ENCODE results near the gene RPP30. TPM values are rescaled to one million over a fixed set of nuclear protein-coding genes. Genes with fewer than 3 reads are reported as not detected.

The RPP30 gene
- total RNA-seq, 1 donor from 2014 or later, result 85.5 TPM

DNA sequence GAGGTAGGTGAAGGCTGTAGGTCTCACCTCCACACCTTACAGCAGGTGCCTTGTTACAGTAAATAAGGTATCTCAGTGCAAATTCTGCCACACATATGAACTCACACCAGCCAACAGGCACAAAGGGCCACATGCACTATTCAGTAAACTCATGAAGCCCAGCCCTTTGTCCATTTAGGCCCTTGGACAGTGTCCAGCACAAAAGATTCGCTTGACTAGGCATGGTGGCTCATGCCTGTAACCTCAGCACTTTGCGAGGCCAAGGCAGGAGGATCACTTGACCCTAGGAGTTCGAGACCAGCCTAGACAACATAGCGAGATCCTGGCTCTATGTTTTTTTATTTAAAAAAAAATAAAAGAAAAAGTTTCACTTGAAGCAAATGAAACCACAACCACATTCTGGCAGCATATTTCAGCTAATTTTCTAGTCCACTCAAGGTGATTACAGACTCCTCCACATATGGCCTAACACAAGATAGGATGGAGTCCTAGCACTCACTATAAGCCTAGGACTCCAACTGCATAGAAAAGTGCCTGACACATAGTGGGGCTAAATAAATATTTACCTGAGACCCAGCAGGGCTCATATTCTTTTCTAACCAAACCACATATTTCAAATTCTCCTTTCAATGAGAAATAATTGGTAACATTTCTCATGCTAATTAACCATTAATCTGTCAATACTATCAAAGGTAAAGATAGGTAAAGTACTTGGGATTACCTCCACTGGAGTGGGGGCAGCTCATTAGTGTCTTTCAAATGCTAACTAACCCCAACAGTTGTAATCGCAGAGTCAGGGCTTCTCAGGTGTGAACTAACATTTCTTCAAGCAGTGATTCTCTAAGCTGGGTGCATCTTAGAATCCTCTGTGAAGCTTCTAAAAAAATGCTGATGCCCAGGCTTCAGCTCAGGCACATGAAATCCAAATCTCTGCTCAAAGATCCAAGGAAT, 53.6 kb downstream of the RPP30 start:
- DNase-seq (ENCODE audit: low spot score), result no peak
- peaks cover 2% of the 10 kb centered on the region for H3K27me3 Mint-ChIP-seq (ENCODE audit: insufficient read depth, low read depth)
- peaks cover 35% of the 10 kb centered on the region for H3F3A ChIP-seq (ENCODE audit: low read depth)
- no peak overlapping the region for H3K4me2 ChIP-seq
- no peak for TF ChIP-seq EZH2 (IDR thresholded peaks at IDR 0.05)
- TF ChIP-seq EZH2phosphoT487 (IDR thresholded peaks at IDR 0.05), result no peak
- TF ChIP-seq, protein P1, sequence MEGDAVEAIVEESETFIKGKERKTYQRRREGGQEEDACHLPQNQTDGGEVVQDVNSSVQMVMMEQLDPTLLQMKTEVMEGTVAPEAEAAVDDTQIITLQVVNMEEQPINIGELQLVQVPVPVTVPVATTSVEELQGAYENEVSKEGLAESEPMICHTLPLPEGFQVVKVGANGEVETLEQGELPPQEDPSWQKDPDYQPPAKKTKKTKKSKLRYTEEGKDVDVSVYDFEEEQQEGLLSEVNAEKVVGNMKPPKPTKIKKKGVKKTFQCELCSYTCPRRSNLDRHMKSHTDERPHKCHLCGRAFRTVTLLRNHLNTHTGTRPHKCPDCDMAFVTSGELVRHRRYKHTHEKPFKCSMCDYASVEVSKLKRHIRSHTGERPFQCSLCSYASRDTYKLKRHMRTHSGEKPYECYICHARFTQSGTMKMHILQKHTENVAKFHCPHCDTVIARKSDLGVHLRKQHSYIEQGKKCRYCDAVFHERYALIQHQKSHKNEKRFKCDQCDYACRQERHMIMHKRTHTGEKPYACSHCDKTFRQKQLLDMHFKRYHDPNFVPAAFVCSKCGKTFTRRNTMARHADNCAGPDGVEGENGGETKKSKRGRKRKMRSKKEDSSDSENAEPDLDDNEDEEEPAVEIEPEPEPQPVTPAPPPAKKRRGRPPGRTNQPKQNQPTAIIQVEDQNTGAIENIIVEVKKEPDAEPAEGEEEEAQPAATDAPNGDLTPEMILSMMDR (IDR thresholded peaks at IDR 0.05), result no peak
- H3K9ac ChIP-seq, result no peak overlapping the region
- H3K27me3 ChIP-seq, result no peaks in the 10 kb centered on the region
- H3K4me3 ChIP-seq, result no peak overlapping the region
- no peaks in the 10 kb centered on the region for H3K9me3 ChIP-seq (ENCODE audit: low read depth)
- H3K27ac Mint-ChIP-seq, result no peak overlapping the region
- no peaks in the 10 kb centered on the region for H3K79me2 ChIP-seq (ENCODE audit: low read depth)
- H4K20me1 ChIP-seq (ENCODE audit: low read depth), result no peaks in the 10 kb centered on the region
- peaks cover 33% of the 10 kb centered on the region for H3K4me1 ChIP-seq
- no peak overlapping the region for H3K4me3 Mint-ChIP-seq
- H3K36me3 Mint-ChIP-seq, result no peaks in the 10 kb centered on the region
- H2AFZ ChIP-seq (replicated peaks), result no peak overlapping the region
- H3K27ac ChIP-seq, result no peak overlapping the region
- H3K9me3 Mint-ChIP-seq, result no peaks in the 10 kb centered on the region
- H3K4me1 Mint-ChIP-seq, result peaks cover 20% of the 10 kb centered on the region
- H3K36me3 ChIP-seq, result no peaks in the 10 kb centered on the region

DNA sequence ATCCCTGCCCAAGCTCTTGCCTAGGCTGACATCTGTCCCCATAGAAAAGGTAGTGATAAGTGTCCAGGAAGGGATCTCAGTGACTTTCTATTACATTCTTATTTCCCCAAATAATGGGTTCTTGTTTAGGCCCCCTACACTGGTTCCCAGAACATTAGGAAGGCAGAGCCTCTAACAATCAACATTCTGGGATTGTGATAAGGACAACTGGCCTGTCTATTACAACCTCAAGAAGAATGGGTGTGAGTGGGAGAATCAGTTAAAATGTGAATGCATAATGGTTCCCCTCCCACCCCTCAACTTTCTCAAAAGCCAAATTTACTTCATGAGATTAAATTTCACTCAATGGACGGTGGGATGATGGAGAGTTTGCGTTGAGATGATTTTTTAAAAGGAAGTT, 55.5 kb downstream of the RPP30 start:
- Mint-ChIP-seq H3K27me3 (ENCODE audit: insufficient read depth, low read depth) (peaks cover 2% of the 10 kb centered on the region), H3K36me3 (no peaks in the 10 kb centered on the region), H3K27ac (no peak overlapping the region), H3K9me3 (no peaks in the 10 kb centered on the region), H3K4me1 (peaks cover 24% of the 10 kb centered on the region), H3K4me3 (no peak overlapping the region)
- H3K4me2 ChIP-seq, result no peak overlapping the region
- no peaks in the 10 kb centered on the region for H3K36me3 ChIP-seq
- H3K27ac ChIP-seq, result no peak overlapping the region
- H3F3A ChIP-seq (ENCODE audit: low read depth), result peaks cover 50% of the 10 kb centered on the region
- H3K79me2 ChIP-seq (ENCODE audit: low read depth), result no peaks in the 10 kb centered on the region
- TF ChIP-seq EZH2phosphoT487 (IDR thresholded peaks at IDR 0.05) (no peak), EZH2 (IDR thresholded peaks at IDR 0.05) (no peak)
- TF ChIP-seq, protein P1 (IDR thresholded peaks at IDR 0.05), result no peak
- no peak overlapping the region for H3K9ac ChIP-seq
- no peaks in the 10 kb centered on the region for H4K20me1 ChIP-seq (ENCODE audit: low read depth)
- H3K4me1 ChIP-seq, result peaks cover 37% of the 10 kb centered on the region
- no peak overlapping the region for H3K4me3 ChIP-seq
- H3K27me3 ChIP-seq, result no peaks in the 10 kb centered on the region
- no peak for DNase-seq (ENCODE audit: low spot score)
- no peak overlapping the region for H2AFZ ChIP-seq (replicated peaks)
- no peaks in the 10 kb centered on the region for H3K9me3 ChIP-seq (ENCODE audit: low read depth)

DNA sequence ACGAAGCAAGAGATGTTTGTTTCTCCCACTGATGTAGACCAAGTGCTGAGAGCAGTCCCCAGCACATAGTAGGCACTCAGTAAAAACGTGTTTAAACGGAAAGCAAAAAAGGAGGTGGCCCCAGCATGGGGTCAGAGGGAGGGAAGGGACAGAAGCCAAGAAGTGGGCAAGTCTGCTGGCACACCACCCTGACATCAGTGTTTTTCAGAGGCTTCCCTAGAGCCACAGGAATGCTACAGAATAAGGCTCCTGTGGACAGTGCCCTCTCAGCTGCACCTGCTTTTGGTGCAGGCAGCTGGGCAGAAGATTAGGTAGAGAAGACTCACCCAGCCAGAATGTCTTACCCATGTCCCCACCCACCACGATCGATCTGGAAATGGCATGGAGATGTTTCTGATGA, 57.4 kb downstream of the RPP30 start:
- Mint-ChIP-seq H3K36me3 (no peaks in the 10 kb centered on the region), H3K27ac (no peak overlapping the region), H3K4me3 (no peak overlapping the region), H3K27me3 (ENCODE audit: insufficient read depth, low read depth) (peaks cover 2% of the 10 kb centered on the region), H3K9me3 (no peaks in the 10 kb centered on the region), H3K4me1 (peaks cover 24% of the 10 kb centered on the region)
- no peak for TF ChIP-seq EZH2phosphoT487 (IDR thresholded peaks at IDR 0.05)
- TF ChIP-seq, protein P1 (IDR thresholded peaks at IDR 0.05), result no peak
- TF ChIP-seq EZH2 (IDR thresholded peaks at IDR 0.05), result no peak
- Histone ChIP-seq H3K27me3 (no peaks in the 10 kb centered on the region), H3K4me3 (no peak overlapping the region), H3F3A (ENCODE audit: low read depth) (peaks cover 42% of the 10 kb centered on the region), H4K20me1 (ENCODE audit: low read depth) (no peaks in the 10 kb centered on the region), H3K4me2 (no peak overlapping the region), H3K79me2 (ENCODE audit: low read depth) (no peaks in the 10 kb centered on the region), H3K36me3 (no peaks in the 10 kb centered on the region), H3K9me3 (ENCODE audit: low read depth) (no peaks in the 10 kb centered on the region), H2AFZ (replicated peaks) (no peak overlapping the region), H3K9ac (no peak overlapping the region), H3K4me1 (peaks cover 27% of the 10 kb centered on the region), H3K27ac (no peak overlapping the region)
- no peak for DNase-seq (ENCODE audit: low spot score)
